Measurements from ENCODE around the gene JUND. TPM values are rescaled to one million over a fixed set of nuclear protein-coding genes. Genes with fewer than 3 reads are reported as not detected.

Gene JUND
- total RNA-seq, 2 donors from 2014 or later, result 177 to 418 TPM

- intact Hi-C loops (cut with DNase I), result no loop called here
- Histone ChIP-seq H3K27ac (no peak overlapping the region), H3K27me3 (no peaks in the 10 kb centered on the region), H3K4me3 (no peak overlapping the region), H3K9me3 (no peaks in the 10 kb centered on the region), H3K36me3 (no peaks in the 10 kb centered on the region), H3K4me1 (peaks cover 13% of the 10 kb centered on the region), H3K9ac (ENCODE audit: low read depth in 2 of 2, low read length in 2 of 2) (peak overlapping the region; percentile 21 to 35)
- no peak for TF ChIP-seq CTCF (IDR thresholded peaks at IDR 0.05)
- DNase-seq, result no peak
These were observed 5.7 kb upstream of the JUND start for GRCh38 chr19:18286973-18287635.

GRCh38 chr19:18284712-18285360 lies 3.4 kb upstream of the JUND start:
- intact Hi-C loops (cut with DNase I), result no loop called here
- Histone ChIP-seq H3K27me3 (no peaks in the 10 kb centered on the region), H3K9ac (ENCODE audit: low read depth in 2 of 2, low read length in 2 of 2) (peak overlapping the region in 1 of 2 donors; percentile 50), H3K9me3 (no peaks in the 10 kb centered on the region), H3K36me3 (no peaks in the 10 kb centered on the region), H3K27ac (peak overlapping the region; percentile 48), H3K4me1 (peaks cover 7% of the 10 kb centered on the region), H3K4me3 (no peak overlapping the region)
- DNase-seq, result no peak
- TF ChIP-seq CTCF (IDR thresholded peaks at IDR 0.05), result no peak

GRCh38 chr19:18283338-18283737 lies 1.9 kb upstream of the JUND start:
- DNase-seq, result no peak
- Histone ChIP-seq H3K4me3 (no peak overlapping the region), H3K4me1 (peaks cover 15% of the 10 kb centered on the region), H3K9ac (ENCODE audit: low read depth in 2 of 2, low read length in 2 of 2) (no peak overlapping the region), H3K9me3 (no peaks in the 10 kb centered on the region), H3K27me3 (no peaks in the 10 kb centered on the region), H3K36me3 (peaks cover 3% of the 10 kb centered on the region), H3K27ac (peak overlapping the region; percentile 100)
- intact Hi-C loops (cut with DNase I), result loop anchor here (2.0 kb wide), 1 partner anchor 35 kb away; no protein-coding TSS in a partner anchor
- TF ChIP-seq CTCF (IDR thresholded peaks at IDR 0.05), result no peak

GRCh38 chr19:18282788-18283141 lies 1.3 kb upstream of the JUND start:
- Histone ChIP-seq H3K9ac (ENCODE audit: low read depth in 2 of 2, low read length in 2 of 2) (peak overlapping the region; percentile 93 to 99), H3K27me3 (no peaks in the 10 kb centered on the region), H3K27ac (peak overlapping the region; percentile 100), H3K4me1 (peaks cover 17% of the 10 kb centered on the region), H3K4me3 (peak overlapping the region; percentile 32), H3K36me3 (peaks cover 3% of the 10 kb centered on the region), H3K9me3 (no peaks in the 10 kb centered on the region)
- intact Hi-C loops (cut with DNase I), result loop anchor here (2.0 kb wide), 1 partner anchor 36 kb away; no protein-coding TSS in a partner anchor
- TF ChIP-seq CTCF (IDR thresholded peaks at IDR 0.05), result no peak
- peak; percentile 83 for DNase-seq

GRCh38 chr19:18282021-18282787 lies 782 bp upstream of the JUND start:
- Histone ChIP-seq H3K9ac (ENCODE audit: low read depth in 2 of 2, low read length in 2 of 2) (peak overlapping the region; percentile 93 to 99), H3K4me3 (peak overlapping the region; percentile 32), H3K27ac (peak overlapping the region; percentile 100), H3K4me1 (peaks cover 17% of the 10 kb centered on the region), H3K27me3 (no peaks in the 10 kb centered on the region), H3K9me3 (no peaks in the 10 kb centered on the region), H3K36me3 (peaks cover 3% of the 10 kb centered on the region)
- DNase-seq, result peak; percentile 57
- TF ChIP-seq CTCF (IDR thresholded peaks at IDR 0.05), result no peak
- intact Hi-C loops (cut with DNase I), result loop anchor here (2.0 kb wide), 1 partner anchor 37 kb away; no protein-coding TSS in a partner anchor
